Stimulated activated naive CD8-positive, alpha-beta T cell treated with anti-CD3 and anti-CD28 coated beads, Interleukin-15, Interleukin-2, amounts not matched to agents 100 U/mL and 50 U/mL, for 24 hours (primary cell): Measurements from ENCODE around the gene ALKAL2.
"Not testable (repeated sequence)": the region's sequence is repeated elsewhere in the genome, so short reads cannot be mapped to it uniquely, and the experiment has no call there.

Experiments
- ATAC-seq: fragments of 150-1000 bp; cut with Tn5 transposase; one replicate; pipeline ENCODE4 v1.10.0; 2021
- DNase-seq: peaks from one replicate; pipeline ENCODE4 v3.0.0; 2021

Gene ALKAL2, protein sequence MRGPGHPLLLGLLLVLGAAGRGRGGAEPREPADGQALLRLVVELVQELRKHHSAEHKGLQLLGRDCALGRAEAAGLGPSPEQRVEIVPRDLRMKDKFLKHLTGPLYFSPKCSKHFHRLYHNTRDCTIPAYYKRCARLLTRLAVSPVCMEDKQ

DNA sequence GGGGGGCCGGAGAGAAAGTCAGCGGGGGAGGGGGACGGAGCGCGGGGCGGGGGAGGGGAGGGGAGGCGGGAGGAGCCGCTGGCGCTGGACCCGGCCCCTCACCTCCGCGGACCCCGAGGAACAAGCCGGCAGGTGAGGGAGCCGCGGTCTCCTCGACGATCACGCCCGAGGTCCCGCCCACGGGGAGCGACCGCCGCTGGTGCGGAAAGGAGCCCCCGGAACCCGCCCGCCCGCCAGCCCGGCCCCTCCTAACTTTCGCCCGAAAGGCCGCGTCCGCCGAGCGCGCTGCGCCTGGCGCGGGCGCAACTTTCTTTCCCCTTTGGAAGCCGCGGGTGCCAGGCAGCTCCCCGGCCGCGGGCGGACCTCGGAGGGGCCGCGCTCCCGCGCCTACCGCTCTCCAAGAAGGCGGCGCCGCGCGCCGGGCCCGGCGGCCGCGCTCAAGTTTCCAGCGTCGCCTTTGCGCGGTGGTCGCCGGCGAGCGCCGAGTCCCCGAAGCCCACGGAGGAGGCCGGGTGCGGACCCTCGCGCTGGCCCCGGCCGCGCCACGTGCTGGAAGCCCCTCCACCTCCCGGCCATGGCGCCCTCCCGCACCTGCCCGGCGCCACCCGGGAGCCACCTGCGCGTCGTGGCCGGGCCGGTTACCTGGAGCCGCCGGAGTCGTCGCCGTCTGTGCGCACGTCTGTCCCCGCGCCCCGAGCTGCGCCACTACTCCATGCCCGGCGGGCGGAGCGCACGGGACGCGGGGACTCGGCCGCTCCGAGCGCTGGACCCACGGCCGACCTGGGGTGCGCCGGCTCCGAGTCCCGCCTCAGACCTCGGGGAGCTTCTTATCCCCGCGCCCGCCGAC lies at the start of gene ALKAL2:
TSS of gene ALKAL2 (minus strand) at position 181 of the 847 bp plus-strand sequence. CDS start 256 bp downstream, outside the sequence.
- DNase-seq (peak; percentile 25), ATAC-seq (no peak)

DNA sequence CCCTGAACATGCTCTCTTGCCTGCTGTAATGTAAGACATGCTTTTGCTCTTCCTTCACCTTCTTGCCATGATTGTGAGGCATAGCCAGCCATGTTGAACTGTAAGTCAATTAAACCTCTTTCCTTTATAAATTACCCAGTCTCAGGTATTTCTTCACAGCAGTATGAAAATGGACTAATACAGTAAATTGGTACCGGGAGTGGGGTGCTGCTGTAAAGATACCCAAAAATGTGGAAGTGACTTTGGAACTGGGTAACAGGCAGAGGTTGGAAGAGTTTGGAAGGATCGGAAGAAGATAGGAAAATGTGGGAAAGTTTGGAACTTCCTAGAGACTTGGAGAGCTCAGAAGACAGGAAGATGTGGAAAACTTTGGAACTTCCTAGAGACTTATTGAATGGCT lies 49.1 kb upstream of the ALKAL2 start:
- DNase-seq, ATAC-seq: not testable (repeated sequence)

DNA sequence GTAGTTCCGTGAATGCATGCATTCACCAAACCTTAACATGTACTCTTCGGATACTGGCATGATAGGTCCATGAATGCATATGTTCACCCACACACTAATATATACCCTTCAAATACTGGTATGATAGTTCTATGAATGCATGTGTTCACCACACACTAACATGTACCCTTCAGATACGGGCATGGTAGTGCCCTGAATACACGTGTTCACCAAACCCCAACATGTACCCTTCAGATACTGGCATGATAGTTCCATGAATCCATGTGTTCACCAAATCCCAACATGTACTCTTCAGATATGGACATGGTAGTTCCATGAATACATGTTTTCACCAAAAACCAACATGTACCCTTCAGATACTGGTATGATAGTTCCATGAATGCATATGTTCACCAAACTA lies 48.5 kb upstream of the ALKAL2 start:
- no peak for ATAC-seq
- no peak for DNase-seq

DNA sequence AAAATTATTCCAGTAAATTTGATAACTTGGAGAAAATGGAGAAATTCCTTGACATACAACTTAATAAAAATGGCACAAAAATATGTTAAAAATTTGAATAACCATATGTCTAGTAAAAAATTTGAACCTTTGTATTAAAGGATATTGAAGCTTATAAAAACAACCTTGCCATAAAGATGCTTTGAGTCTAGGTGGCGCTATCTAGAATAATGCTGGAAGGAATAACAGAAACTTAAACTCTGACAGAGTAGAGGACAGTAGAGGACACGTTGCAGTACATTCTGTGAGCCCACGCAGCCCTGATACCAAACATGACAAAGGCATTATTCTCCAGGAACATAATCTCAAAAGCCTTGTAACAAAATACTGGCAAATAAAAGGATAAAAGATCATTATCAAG lies 44.7 kb upstream of the ALKAL2 start:
- no peak for DNase-seq
- ATAC-seq, result no peak

DNA sequence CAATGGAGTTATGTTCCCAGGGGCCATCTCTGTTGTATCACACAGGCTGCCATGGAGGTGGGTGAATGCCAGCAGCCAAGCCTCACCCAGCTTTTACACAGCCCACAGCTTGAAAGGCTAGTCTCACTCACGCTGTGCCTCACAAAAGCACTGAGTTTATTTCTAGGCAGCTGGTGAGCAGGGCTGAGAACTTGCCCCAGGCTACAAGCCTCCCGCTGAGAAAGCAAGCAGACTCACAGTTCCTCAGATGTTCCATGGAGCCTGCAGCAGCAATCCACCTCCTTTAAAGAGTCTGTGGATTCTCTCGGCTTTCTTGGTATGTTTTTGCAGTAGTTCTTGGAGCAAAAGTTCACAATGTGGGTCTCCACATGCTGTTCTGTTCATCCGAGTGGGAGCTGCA lies 40.9 kb upstream of the ALKAL2 start:
- DNase-seq, result no peak
- ATAC-seq, result no peak

DNA sequence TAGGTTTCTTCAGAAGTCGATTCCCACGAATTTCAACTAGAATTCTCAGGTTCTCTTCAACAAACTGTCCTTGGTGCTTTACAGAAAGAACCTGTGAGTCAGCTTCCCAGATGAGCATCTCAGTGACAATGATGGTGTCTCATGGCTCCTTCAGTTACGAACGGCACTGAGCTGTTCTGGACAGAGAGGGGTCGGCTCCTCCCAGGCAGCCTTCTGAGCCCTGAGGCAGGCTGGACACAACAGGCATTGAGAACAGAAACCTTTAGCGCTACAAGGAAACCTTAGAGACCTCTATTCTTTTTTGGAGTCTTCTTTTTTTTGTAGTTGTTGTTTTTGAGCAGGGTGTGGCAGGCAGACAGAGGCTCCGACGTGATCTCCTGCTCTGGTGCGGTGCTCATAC lies 35.1 kb upstream of the ALKAL2 start:
- DNase-seq (no peak), ATAC-seq (no peak)

DNA sequence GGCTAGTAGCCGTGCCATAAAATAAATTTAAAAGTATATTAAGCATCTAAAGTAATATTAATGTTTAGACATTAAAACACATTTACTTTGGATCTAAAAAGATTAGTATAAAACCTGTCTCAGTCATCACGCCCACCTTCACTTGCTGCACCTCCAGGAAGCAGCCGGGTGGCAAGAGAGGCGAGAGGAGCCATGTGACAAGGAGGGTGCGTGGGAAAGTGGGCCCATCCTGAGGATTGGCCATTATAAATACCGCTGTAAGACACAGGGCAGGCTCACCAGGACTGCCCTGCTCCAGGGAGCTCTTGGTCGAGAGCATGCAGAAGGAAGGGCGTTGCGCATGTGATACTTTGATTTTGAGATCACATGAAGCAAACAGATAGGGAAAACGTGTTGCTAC lies 34.4 kb upstream of the ALKAL2 start:
- DNase-seq (no peak), ATAC-seq (no peak)

DNA sequence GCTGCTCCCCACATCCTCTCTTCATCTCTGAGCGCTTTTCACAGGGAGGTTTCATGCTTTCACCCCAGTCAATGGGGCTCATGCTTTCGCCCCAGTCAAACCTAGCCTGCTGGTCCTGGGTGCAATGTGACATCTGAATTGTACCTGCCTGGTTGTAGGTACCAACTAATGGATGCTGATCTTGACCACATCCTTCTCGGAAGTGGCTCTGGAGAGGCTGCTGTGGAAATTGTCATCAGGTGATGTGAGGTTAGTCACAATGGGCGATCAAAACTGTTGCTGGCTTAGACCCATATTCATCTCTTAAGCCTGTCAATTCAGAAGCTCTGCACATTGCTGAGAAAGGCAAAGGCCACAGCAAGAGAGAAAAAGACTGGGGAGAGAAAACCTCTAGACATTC lies 32.7 kb upstream of the ALKAL2 start:
- ATAC-seq, result no peak
- no peak for DNase-seq

DNA sequence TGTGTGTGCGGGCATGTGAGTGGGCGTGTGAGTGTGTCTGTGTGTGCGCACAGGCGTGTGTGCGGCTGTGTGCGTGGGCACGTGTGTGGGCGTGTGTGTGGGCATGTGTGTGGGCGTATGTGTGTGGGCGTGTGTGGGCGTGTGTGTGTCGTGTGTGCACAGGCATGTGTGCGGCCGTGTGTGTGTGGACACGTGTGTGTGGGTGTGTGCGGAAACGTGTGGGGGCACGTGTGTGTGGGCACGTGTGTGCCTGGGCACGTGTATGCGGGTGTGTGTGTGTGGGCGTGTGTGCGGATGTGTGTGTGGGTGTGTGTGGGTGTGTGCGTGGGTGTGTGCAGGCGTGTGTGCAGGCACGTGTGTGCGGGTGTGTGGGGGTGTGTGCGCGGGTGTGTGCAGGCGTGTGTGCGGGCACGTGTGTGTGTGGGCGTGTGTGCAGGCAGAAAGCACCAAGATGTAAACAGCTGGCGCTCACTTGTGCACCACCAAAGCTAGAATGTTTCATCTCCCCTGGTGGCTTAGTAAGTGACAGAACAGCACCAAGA lies 31.2 kb upstream of the ALKAL2 start:
- ATAC-seq (no peak), DNase-seq (no peak)

DNA sequence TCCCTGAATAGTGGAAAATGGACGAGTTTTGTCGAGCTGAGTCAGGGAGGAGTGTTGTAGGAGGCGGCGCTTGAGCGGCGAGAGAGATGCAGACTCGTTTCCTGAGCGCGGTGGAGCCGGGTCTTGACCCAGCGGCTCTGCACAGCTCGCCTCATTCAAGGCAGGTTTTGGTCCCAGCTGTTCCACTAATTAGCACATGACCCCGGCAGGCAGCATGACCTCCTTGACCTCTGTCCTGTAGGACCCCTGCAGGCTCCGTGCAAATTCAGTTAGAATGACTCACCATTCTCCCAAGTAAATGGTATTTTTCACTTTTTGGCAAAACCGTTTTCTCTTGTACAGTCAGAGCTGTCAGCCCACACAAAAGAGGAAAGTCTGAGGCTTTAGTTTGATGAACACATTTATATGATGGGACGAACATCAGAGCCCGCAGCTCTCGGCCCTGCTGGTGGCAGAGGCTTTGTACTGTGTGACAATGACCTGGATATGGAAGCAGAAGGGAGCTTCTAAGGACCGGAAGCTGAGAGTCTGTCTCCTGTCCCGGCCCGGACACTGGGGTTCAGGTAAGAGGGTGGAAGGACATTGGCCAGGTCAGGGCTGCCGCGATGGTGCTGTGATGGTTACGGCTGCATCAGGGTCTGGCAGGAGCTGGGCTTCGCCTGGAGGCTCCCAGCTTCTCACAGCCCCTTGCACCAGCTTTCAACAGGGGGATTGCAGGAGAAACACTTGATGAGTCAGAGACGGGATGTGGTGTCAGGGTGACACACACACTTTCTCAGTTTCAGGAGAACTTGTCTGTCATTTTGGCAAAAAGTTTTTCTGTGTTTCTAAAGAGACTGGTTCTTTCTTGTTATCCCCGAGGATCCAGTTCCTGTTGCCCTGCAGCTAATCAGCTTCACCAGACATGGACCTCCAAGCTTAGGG lies 29.9 kb upstream of the ALKAL2 start:
- ATAC-seq (peak; percentile 75), DNase-seq (peak; percentile 40)

DNA sequence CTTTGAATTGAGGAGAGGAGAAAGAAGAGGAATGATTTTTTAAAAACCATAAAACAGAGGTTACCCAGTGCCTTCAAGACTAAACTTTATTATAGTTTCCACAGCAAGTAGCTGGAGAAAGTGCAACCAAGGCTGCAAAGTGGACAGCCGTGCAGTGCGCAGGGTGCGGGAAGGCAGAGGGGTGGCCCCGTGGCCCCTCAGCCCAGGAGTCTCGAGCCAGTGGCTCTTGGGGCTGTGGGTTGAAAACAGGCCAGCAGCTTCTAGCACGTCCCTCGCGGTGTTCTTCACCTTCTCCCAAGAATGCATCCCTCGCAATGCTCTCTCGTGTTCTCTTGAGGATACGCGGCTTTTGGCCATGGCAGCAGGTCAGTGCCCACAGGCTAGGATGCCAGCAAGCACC lies 28.5 kb upstream of the ALKAL2 start:
- DNase-seq (no peak), ATAC-seq (no peak)

DNA sequence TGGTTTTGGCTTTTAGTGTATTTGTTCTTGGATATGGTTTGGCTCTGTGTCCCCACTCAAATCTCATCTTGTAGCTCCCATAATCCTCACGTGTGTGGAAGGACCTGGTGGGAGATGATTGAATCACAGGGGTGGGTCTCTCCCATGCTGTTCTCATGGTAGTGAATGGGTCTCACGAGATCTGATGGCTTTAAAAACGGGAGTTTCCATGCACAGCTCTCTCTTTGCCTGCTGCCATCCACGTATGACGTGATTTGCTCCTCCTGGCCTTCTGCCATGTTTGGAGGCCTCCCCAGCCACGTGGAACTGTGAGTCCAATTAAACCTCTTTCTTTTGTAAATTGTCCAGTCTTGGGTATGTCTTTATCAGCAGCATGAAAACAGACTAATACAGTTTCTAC lies 28.0 kb upstream of the ALKAL2 start:
- not testable (repeated sequence) for ATAC-seq, DNase-seq

DNA sequence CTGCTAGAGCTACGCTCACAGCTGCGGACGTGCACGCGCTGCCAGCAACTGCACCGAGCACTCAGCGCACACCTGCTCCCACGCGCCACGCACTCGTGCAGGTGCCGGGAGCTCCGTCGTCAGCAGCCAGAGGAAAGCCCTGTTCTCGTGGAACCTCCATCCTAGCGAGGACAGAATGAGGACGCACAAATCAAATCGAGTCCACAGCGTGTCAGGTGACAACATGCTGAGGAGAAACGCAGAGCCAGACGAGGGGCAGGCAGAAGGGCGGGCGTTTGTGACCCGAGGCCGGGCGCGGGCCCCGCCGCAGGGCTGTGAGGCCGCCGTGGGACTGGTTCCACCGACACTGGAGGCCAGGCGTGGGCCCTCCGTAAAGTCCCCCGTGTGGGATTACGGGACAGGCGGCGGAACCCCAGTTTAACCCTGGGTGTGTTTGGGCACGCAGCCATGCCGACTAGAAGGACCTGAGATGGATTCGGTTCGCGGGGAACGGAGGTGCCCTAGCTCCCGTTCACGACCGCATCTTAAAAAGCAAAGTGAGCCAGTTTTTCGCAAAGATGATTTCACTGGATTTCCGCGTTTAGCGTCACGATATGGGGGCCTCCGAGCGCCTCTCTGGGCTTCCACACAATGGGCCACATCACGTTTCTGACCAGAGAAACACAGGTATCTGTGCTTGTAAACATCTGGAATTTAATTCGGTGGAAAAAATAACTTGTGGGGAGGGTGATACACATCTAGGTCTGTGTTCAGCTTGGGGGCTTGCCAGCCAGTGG lies 26.9 kb upstream of the ALKAL2 start:
- ATAC-seq, result no peak

DNA sequence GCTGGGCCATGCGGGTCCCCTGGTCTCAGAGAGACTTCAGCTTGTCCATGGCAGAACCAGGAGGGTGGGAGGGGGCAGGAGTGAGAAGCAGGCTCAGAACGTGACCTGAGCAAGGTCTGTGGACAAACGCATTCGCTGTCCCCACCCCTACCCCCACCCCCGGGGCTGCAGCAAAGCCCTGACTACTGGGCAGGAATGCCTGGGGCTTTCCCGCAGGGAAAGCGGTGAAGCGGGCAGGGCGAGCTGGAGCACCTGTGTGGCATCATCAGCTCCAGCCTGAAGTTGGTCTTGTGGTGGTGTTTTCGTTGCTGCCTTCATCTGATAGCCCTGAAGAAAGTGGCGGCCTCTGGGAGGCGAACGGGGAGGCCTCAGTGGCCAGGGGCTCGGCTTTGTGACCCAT lies 26.1 kb upstream of the ALKAL2 start:
- ATAC-seq, result no peak
- no peak for DNase-seq

More for the DNA sequence above, 26.9 kb upstream of the ALKAL2 start:
- no peak for DNase-seq

DNA sequence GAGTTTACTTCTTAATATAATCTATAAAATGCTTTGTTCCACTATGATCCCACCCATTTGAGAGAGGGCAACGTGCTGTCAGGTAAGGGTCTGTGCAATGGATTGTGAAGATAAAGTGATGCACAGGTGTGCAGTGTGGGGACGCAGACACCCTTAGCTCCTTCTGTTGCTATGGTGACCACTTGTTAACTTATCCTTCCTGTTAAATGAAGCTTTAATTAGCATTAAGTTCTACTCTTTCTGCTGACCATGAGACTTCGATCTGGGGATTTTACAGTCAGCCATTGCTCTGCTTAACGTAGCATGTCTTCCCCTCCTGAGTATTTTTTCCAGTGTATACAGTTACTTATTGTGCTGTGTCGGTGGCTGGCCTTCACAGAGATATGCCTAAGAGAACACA lies 23.1 kb upstream of the ALKAL2 start:
- no peak for ATAC-seq

DNA sequence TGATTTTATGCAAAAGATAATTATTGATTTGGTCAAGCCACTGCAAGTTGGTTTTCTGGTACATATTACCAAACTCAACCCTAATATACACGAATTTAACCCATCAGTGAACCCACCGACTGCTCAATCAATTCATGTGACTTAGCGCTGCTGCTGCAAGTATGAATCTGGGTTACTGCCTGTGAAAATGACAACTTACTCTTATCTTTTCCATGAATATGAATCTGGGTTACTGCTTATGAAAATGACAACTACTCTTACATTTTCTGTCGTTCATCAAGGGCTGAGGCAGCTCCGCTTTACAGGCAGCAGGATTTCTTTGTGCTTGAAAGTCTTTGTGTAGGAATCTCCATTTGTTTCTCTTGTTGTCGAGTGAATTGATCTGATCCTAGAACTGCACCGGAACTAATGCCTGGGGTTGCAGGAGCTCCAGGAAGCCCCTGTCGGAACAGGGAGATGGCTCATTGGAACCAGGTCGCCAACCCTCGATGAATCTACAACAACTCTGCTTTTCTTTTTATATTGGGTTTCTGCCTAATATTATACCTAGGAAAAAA lies 22.1 kb upstream of the ALKAL2 start:
- DNase-seq (no peak), ATAC-seq (no peak)

More for the DNA sequence above, 23.1 kb upstream of the ALKAL2 start:
- no peak for DNase-seq

DNA sequence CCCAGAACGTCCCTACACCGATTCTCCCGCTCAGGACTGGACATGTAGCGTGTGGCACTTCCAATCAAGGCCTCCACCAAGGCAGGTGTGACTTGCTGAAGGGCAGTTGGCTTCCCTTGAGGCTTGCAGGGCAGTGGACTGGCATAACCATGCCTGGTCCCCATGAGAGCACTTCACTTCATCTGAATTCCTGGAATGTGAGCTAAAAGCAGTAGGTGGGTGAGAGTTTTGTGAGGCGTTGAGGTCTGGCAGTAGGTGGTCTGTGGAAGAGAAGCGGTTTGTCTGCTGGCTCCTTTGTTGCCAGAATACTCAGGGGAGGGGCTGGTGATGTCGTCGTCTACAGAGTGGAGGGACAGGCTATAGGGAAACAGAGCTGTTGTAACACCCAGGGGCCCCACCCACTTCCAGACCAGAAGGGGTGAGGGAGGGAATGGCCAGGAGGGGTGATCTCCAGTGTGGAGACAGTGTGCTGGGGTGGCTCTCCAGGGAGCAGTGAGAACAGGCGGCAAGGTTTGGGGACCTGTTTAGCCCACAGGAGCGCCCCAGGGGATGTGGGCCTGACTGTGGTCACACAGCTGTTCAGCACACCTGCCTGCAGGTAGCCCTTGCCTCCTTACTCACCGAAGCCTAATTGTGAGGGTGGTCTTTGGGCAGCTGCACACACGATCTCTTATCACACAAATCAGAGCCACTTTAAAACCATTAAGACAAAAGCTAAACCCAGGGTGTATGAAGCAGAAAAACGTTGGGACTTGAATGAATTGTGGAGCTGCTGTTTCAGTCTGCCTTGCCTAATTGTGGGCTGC lies 21.5 kb upstream of the ALKAL2 start:
- ATAC-seq, result no peak
- no peak for DNase-seq

DNA sequence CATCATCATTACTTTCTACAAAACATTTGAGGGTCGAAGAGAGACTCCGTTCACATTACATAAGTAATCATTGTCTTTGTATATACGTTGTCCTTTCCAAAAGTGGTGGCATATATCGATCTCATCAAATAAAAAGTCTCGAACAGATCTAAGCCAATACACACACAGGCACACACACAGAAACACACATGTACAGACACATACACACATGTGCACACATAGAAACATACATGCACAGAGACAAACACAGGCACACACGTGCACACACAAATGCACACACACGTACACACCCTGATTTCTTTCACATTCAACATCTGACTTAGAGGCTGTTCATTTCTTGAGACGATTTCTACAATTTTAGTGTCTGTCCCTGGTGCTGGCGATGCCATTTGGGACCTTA lies 17.5 kb upstream of the ALKAL2 start:
- DNase-seq (no peak), ATAC-seq (no peak)

DNA sequence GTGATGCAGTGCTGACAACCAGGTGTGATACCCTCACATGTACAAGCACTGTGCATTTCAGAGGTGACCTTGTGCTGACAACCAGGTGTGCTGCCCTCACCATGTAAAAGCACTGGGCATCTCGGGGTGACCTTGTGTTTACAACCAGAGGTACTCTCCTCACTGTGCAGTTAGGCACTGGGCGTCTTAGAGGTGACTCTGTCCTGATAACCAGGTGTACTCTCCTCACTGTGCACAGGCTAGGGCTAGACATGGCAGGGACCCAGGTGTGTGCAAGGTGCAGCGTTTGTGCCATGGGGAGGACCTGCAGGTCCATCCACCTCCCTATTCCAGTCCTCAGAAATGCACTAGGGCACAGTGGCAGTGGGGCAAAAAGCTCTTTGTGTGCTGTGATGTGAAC lies 8.5 kb upstream of the ALKAL2 start:
- ATAC-seq (no peak), DNase-seq (no peak)

DNA sequence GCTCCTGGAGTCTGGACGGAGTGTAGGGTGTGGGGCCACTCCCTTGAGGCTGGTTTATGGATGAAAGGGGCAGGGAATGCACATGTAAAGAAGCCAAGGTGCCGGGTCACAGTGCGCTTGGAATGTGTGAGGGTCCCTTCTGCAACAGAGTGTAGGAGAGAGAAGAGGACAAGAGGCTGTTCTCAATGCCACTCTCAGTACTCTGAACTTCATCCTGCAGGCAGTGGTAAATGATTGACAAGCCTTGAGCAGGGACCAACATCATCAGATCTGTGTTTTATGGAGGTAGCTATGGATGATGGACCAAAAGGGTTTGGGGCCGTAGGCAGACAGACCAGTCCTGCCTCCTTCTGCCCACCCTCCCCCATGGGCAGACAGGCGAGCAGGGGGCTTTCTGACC lies 7.2 kb upstream of the ALKAL2 start:
- ATAC-seq (no peak), DNase-seq (no peak)
